ENCODE results near the gene SCARB1.
"Not testable (repeated sequence)": the region's sequence is repeated elsewhere in the genome, so short reads cannot be mapped to it uniquely, and the experiment has no call there.

The SCARB1 gene

GRCh38 chr12:124888260-124888659 lies 24.6 kb upstream of the SCARB1 start:
- TF ChIP-seq POLR2AphosphoS5 (IDR thresholded peaks at IDR 0.05; ENCODE audit: borderline replicate concordance, low read depth, low read length) = no peak
- TF ChIP-seq FOXP2 (optimal IDR thresholded peaks at IDR 0.05; ENCODE audit: control extremely low read depth, extremely low read length, insufficient read depth) = no peak
- TF ChIP-seq EZH2 (IDR thresholded peaks at IDR 0.05) = no peak
- H3K27ac ChIP-seq = no peak overlapping the region
- no peak overlapping the region for H3K4me3 ChIP-seq
- DNase-seq (ENCODE audit: low read depth, low spot score) = no peak
- H3K36me3 ChIP-seq (ENCODE audit: insufficient read depth, low read length) = no peaks in the 10 kb centered on the region
- no peak overlapping the region for H3K9ac ChIP-seq (ENCODE audit: insufficient read length)
- H3K9me3 ChIP-seq (ENCODE audit: low read depth, low read length) = no peaks in the 10 kb centered on the region

DNA sequence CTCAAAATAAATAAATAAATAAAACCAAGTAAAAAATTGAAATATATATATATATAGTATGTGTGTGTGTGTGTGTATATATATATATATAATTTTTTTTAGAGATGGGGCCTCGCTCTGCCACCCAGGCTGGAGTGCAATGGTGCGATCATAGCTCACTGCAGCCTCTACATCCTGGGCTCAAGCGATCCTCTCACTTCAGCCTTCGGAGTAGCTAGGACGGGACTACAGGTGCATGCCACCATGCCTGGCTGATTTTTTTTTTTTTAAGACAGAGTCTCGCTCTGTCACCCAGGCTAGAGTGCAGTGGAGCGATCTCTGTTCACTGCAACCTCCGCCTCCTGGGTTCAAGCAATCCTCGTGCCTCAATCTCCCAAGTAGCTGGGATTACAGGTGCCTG lies 24.1 kb upstream of the SCARB1 start:
- H3K36me3 ChIP-seq (ENCODE audit: insufficient read depth, low read length); H3K27ac ChIP-seq; H3K9me3 ChIP-seq (ENCODE audit: low read depth, low read length); H3K9ac ChIP-seq (ENCODE audit: insufficient read length); DNase-seq (ENCODE audit: low read depth, low spot score); H3K4me3 ChIP-seq: not testable (repeated sequence)

- Histone ChIP-seq H3K9ac (ENCODE audit: insufficient read length) (no peak overlapping the region), H3K27ac (no peak overlapping the region), H3K36me3 (ENCODE audit: insufficient read depth, low read length) (no peaks in the 10 kb centered on the region), H3K9me3 (ENCODE audit: low read depth, low read length) (no peaks in the 10 kb centered on the region), H3K4me3 (no peak overlapping the region)
- TF ChIP-seq FOXP2 (optimal IDR thresholded peaks at IDR 0.05; ENCODE audit: control extremely low read depth, extremely low read length, insufficient read depth) = no peak
- TF ChIP-seq POLR2AphosphoS5 (IDR thresholded peaks at IDR 0.05; ENCODE audit: borderline replicate concordance, low read depth, low read length) = no peak
- no peak for TF ChIP-seq EZH2 (IDR thresholded peaks at IDR 0.05)
- no peak for DNase-seq (ENCODE audit: low read depth, low spot score)
These were observed 21.1 kb upstream of the SCARB1 start for GRCh38 chr12:124884587-124885438.

DNA sequence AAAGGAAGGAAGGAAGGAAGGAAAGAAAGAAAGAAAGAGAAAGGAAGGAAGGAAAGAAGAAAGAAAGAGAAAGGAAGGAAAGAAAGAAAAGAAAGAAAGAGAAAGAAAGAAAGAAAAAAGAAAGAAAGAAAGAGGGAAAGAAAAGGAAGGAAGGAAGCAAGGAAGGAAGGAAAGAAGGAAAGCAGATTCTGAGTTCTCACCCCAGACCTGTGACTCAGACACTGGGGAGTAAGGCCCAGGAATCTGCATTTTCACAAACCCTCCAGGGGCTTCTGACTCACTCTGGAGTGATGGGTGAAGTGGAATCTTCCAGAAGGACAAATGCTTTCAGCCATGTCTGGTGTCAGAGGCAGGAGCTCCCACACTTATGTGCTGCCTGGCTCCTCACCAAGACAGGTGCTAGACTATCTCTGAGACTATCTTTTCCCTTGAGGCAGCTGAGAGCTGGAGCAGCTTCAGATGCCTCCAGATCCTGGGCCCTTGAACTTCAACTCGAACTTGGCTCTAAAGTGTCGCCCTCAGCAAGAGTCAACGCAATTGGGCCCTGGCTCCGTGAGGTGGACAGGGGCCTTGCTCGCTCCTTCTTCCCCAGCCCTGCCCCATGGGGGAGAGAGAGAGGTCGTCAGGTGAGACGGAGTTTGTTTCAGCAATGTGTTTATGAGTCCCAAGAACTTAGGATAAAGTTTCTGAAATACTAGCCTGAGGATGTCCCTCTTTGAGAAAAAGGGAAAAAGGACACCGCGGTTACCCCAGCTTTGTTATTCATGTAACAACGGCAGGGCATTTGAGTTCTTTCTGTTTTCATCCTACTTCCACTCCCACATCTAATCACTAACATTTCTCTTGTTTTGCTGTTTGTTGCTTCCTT lies 19.8 kb upstream of the SCARB1 start:
- no peak overlapping the region for H3K9ac ChIP-seq (ENCODE audit: insufficient read length)

GRCh38 chr12:124881123-124881522 lies 17.5 kb upstream of the SCARB1 start:
- TF ChIP-seq EZH2 (IDR thresholded peaks at IDR 0.05) (no peak), POLR2AphosphoS5 (IDR thresholded peaks at IDR 0.05; ENCODE audit: borderline replicate concordance, low read depth, low read length) (no peak), FOXP2 (optimal IDR thresholded peaks at IDR 0.05; ENCODE audit: control extremely low read depth, extremely low read length, insufficient read depth) (no peak)
- Histone ChIP-seq H3K36me3 (ENCODE audit: insufficient read depth, low read length) (no peaks in the 10 kb centered on the region), H3K27ac (no peak overlapping the region), H3K4me3 (no peak overlapping the region), H3K9ac (ENCODE audit: insufficient read length) (no peak overlapping the region), H3K9me3 (ENCODE audit: low read depth, low read length) (no peaks in the 10 kb centered on the region)
- no peak for DNase-seq (ENCODE audit: low read depth, low spot score)

More for the DNA sequence above, 19.8 kb upstream of the SCARB1 start:
- no peak overlapping the region for H3K27ac ChIP-seq
- DNase-seq (ENCODE audit: low read depth, low spot score) = no peak
- no peaks in the 10 kb centered on the region for H3K36me3 ChIP-seq (ENCODE audit: insufficient read depth, low read length)
- no peak overlapping the region for H3K4me3 ChIP-seq
- H3K9me3 ChIP-seq (ENCODE audit: low read depth, low read length) = no peaks in the 10 kb centered on the region
- TF ChIP-seq FOXP2 (optimal IDR thresholded peaks at IDR 0.05; ENCODE audit: control extremely low read depth, extremely low read length, insufficient read depth) = no peak
- TF ChIP-seq EZH2 (IDR thresholded peaks at IDR 0.05) = no peak
- no peak for TF ChIP-seq POLR2AphosphoS5 (IDR thresholded peaks at IDR 0.05; ENCODE audit: borderline replicate concordance, low read depth, low read length)

GRCh38 chr12:124880335-124880734 lies 16.7 kb upstream of the SCARB1 start:
- not testable (repeated sequence) for H3K36me3 ChIP-seq (ENCODE audit: insufficient read depth, low read length); H3K27ac ChIP-seq; H3K4me3 ChIP-seq; H3K9me3 ChIP-seq (ENCODE audit: low read depth, low read length); H3K9ac ChIP-seq (ENCODE audit: insufficient read length); DNase-seq (ENCODE audit: low read depth, low spot score)

DNA sequence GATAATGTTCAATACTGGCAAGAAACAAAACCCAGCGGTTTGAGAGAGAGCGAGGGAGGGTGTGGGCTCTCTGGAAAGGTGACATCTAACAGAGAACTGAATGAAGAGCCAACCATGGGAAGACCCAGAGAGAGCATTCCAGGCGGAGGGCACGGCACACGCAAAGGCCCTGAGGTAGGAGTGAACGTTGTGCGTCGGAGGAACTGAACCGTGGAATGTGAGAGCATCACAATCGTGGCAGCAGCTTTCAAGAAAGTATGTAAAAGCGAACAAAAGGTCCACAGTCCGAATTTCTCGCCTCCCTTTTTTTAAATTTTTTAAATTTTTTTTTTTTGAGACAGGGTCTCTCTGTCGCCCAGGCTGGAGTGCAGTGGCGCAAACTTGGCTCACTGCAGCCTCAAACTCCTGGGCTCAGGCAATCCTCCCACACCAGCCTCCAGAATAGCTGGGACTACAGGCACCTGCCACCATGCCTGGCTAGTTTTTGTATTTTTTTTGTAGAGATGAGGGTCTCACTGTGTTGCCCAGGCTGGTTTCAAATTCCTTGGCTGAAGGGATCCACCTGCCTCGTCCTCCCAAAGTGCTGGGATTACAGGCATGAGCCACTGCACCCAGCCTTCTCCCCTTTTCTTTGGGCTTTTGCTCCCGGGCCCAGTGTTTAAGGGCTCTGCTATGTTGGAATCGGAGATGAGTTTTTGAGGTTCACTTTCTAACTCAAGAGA lies 15.3 kb upstream of the SCARB1 start:
- no peaks in the 10 kb centered on the region for H3K36me3 ChIP-seq (ENCODE audit: insufficient read depth, low read length)
- DNase-seq (ENCODE audit: low read depth, low spot score) = no peak
- no peak for TF ChIP-seq FOXP2 (optimal IDR thresholded peaks at IDR 0.05; ENCODE audit: control extremely low read depth, extremely low read length, insufficient read depth)
- TF ChIP-seq POLR2AphosphoS5 (IDR thresholded peaks at IDR 0.05; ENCODE audit: borderline replicate concordance, low read depth, low read length) = no peak
- TF ChIP-seq EZH2 (IDR thresholded peaks at IDR 0.05) = no peak
- no peaks in the 10 kb centered on the region for H3K9me3 ChIP-seq (ENCODE audit: low read depth, low read length)
- no peak overlapping the region for H3K27ac ChIP-seq
- H3K9ac ChIP-seq (ENCODE audit: insufficient read length) = no peak overlapping the region
- no peak overlapping the region for H3K4me3 ChIP-seq

- no peak overlapping the region for H3K27ac ChIP-seq
- no peak overlapping the region for H3K9ac ChIP-seq (ENCODE audit: insufficient read length)
- TF ChIP-seq POLR2AphosphoS5 (IDR thresholded peaks at IDR 0.05; ENCODE audit: borderline replicate concordance, low read depth, low read length) = no peak
- TF ChIP-seq EZH2 (IDR thresholded peaks at IDR 0.05) = no peak
- no peak for TF ChIP-seq FOXP2 (optimal IDR thresholded peaks at IDR 0.05; ENCODE audit: control extremely low read depth, extremely low read length, insufficient read depth)
- H3K36me3 ChIP-seq (ENCODE audit: insufficient read depth, low read length) = no peaks in the 10 kb centered on the region
- H3K9me3 ChIP-seq (ENCODE audit: low read depth, low read length) = no peaks in the 10 kb centered on the region
- H3K4me3 ChIP-seq = no peak overlapping the region
- DNase-seq (ENCODE audit: low read depth, low spot score) = no peak
These were observed 13.8 kb upstream of the SCARB1 start for GRCh38 chr12:124877423-124877822.

Measured in SK-N-MC (cell line).